GM13976 (cell line): ENCODE results near the gene XDH.

Experiments
- DNase-seq: peaks from one replicate; pipeline ENCODE4 v3.0.0; 2012; ENCODE audit warnings: low spot score
- in situ Hi-C: fragments of 300-500 bp; cut with MboI; formaldehyde crosslinking; loops from one replicate; pipeline ENCODE4 v1.12.0; 2022; ENCODE audit warnings: low sequenced_read_pairs, mixed read lengths, inconsistent platforms; ENCODE audit not compliant: unreplicated experiment
- TF ChIP-seq, protein P1 (sequence below): IDR thresholded peaks from 2 replicates; pipeline ENCODE4 v1.5.1; 2012; ENCODE audit warnings: borderline replicate concordance, mild to moderate bottlenecking; ENCODE audit not compliant: insufficient read depth; ENCODE audit errors: extremely low read depth, missing control alignments, control extremely low read depth

The XDH gene

DNA sequence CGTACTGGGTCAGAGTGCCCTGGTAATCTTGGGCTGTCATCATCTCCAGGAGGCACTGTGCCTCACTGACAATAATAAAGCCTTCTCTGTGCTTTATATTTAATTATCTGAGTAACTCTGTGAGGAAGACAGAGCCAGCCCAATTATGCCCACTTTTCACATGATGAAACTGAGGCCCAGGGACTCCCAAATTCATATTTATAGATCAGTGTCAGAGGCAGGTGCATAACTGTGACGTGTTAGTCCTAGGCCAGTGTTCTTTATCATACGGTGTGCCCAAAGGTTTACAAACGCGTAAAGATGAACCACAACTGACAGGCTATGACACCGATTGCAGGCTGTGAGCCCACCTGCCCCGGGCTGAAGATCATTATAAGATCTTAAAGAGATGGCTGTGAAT, 65.4 kb downstream of the XDH start:
- in situ Hi-C loops: loop anchor here (25.0 kb wide), 1 partner anchor 487 kb away; no protein-coding TSS in a partner anchor
- TF ChIP-seq, protein P1, sequence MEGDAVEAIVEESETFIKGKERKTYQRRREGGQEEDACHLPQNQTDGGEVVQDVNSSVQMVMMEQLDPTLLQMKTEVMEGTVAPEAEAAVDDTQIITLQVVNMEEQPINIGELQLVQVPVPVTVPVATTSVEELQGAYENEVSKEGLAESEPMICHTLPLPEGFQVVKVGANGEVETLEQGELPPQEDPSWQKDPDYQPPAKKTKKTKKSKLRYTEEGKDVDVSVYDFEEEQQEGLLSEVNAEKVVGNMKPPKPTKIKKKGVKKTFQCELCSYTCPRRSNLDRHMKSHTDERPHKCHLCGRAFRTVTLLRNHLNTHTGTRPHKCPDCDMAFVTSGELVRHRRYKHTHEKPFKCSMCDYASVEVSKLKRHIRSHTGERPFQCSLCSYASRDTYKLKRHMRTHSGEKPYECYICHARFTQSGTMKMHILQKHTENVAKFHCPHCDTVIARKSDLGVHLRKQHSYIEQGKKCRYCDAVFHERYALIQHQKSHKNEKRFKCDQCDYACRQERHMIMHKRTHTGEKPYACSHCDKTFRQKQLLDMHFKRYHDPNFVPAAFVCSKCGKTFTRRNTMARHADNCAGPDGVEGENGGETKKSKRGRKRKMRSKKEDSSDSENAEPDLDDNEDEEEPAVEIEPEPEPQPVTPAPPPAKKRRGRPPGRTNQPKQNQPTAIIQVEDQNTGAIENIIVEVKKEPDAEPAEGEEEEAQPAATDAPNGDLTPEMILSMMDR: no peak

DNA sequence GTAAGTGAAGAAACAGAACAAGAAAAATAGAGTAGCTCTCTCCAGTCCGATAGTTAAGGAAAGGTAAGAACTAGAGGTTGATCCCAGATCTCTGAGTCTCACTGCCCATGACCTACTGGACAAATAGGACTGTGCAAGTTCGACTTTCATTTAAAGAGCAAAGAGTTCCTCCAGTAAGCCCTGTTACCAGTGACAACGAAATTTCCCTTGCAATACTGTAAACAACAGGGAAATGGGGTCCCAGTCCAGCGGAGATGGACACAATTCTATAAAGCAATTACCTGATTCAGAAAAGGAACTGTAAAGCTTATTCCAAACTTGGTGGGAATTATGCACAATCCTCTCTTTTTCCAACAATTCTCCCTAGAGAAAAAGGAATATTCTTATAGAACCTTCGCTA, 65.9 kb downstream of the XDH start:
- in situ Hi-C loops: loop anchor here (25.0 kb wide), 1 partner anchor 486 kb away; no protein-coding TSS in a partner anchor
- no peak for DNase-seq
- TF ChIP-seq, protein P1: no peak

More for the DNA sequence above, 65.4 kb downstream of the XDH start:
- DNase-seq: no peak

DNA sequence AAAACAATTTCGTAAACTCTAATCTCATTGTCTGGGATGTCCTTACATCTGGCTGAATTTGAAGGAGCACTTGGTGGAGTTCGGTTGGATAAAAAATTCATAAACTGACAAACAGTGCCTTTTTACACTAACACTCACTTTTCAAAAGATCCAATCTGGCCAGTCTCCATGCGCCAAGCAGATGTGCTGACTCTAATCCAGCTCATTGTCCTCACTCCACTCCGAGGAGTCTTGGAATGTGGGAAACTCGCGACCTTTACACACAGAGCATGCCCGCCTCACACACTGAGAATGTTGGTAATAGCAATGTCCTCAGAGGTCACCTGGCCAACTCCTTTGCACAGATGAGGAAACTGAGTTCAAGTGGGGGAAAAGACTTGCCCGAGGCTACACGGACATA, 66.8 kb downstream of the XDH start:
- in situ Hi-C loops: loop anchor here (25.0 kb wide), 1 partner anchor 485 kb away; no protein-coding TSS in a partner anchor
- TF ChIP-seq, protein P1: no peak
- no peak for DNase-seq

DNA sequence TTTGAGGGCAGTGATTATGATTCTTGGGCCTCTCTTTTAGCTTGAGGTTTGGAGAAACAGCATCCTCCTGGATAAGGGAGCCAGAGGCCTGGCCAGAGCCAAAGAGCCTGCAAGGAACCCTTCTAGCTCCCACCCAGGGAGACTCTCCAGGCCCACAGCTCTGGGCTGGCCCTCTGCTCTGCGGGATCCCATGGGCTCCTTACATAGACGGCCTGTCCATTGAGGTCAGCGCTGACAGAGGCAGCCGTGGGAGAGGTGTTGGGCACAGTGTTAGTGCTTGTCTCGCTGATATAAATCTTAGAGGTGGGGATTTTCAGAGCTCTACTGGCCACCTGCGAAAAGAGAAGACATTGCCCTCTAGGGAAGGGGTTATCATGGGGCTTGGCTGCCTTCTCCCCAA, 67.2 kb downstream of the XDH start:
- DNase-seq: no peak
- TF ChIP-seq, protein P1: no peak
- in situ Hi-C loops: loop anchor here (25.0 kb wide), 1 partner anchor 485 kb away; no protein-coding TSS in a partner anchor

DNA sequence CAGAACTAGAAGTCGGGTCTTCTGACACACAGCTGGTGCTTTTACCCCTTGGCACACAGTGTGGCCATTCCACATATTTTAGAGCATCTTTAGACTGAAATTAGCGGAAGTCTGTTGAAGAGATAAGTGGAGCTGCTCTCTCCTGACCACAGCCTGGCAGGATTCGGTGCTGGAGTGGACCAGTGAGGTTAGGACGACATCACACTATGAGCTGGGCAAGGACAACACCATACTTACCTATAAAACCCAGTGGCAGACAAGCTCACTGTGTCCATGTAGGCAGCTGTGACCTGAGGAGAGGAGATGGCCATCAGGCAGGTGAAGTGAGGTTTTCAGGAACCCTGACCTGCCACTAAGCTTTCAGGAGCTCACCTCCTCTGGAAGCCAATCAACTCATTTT, 70.1 kb downstream of the XDH start:
- no peak for DNase-seq
- in situ Hi-C loops: loop anchor here (25.0 kb wide), 1 partner anchor 482 kb away; no protein-coding TSS in a partner anchor
- TF ChIP-seq, protein P1: no peak

DNA sequence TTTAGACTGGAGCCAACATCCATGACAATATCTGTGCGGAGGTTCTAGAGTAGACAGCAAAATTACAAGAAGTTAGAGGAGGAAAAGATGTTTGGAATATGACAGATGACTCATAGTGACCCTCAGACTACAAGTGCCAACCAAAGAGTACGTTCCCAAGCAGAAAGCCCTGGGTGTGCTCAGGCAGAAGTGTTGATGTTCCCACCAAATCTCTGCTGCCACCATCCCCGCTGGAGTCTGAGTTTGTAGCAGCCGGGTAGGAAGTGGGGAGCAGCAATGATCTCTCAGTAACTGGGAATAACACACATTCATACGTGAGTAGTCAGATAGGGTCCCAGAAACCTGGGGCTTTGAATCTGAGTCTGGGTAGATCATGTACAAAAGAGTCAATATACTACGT, 73.2 kb downstream of the XDH start:
- TF ChIP-seq, protein P1: no peak
- no peak for DNase-seq
- in situ Hi-C loops: loop anchor here (25.0 kb wide), 1 partner anchor 479 kb away; no protein-coding TSS in a partner anchor
